ENCODE data around the gene SERINC5.

DNA sequence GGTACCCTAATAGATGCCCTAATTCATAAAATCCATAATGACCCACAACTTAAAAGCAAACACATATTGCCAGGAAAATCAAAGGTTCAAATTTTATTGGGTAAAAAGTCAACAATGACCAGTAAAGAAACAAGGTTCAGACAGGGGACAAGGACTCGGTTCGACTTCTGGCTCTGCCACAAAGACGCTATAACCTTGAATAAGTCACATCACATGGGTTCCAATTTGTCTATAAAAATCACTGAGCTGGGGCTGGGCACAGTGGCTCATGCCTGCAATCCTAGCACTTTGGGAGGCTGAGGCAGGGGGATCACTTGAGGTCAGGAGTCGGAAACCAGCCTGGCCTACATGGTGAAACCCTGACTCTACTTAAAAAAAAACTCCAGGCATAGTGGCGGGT, 80.5 kb downstream of the SERINC5 start:
- TF ChIP-seq, protein P1, sequence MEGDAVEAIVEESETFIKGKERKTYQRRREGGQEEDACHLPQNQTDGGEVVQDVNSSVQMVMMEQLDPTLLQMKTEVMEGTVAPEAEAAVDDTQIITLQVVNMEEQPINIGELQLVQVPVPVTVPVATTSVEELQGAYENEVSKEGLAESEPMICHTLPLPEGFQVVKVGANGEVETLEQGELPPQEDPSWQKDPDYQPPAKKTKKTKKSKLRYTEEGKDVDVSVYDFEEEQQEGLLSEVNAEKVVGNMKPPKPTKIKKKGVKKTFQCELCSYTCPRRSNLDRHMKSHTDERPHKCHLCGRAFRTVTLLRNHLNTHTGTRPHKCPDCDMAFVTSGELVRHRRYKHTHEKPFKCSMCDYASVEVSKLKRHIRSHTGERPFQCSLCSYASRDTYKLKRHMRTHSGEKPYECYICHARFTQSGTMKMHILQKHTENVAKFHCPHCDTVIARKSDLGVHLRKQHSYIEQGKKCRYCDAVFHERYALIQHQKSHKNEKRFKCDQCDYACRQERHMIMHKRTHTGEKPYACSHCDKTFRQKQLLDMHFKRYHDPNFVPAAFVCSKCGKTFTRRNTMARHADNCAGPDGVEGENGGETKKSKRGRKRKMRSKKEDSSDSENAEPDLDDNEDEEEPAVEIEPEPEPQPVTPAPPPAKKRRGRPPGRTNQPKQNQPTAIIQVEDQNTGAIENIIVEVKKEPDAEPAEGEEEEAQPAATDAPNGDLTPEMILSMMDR (conservative IDR thresholded peaks at IDR 0.05; ENCODE audit: low read length): no peak
- no peak for TF ChIP-seq EZH2phosphoT487 (IDR thresholded peaks at IDR 0.05; ENCODE audit: borderline replicate concordance)
